Neural cell (in vitro differentiated cells): ENCODE data around the gene GSTA1.
"Not testable (repeated sequence)": the region's sequence is repeated elsewhere in the genome, so short reads cannot be mapped to it uniquely, and the experiment has no call there.

Experiments
- CTCF ChIP-seq: fragments of 450-650 bp; IDR thresholded peaks from 2 replicates; pipeline ENCODE4 v1.5.1; 2014; ENCODE audit warnings: antibody characterized with exemption, mild to moderate bottlenecking, moderate library complexity; ENCODE audit not compliant: poor library complexity, severe bottlenecking
- SMC3 ChIP-seq: fragments of 450-650 bp; conservative IDR thresholded peaks from 2 replicates; pipeline ENCODE4 v1.6.1; 2014; ENCODE audit warnings: antibody characterized with exemption, mild to moderate bottlenecking, moderate library complexity; ENCODE audit not compliant: poor library complexity

- not testable (repeated sequence) for TF ChIP-seq CTCF, SMC3
These were observed 45.8 kb downstream of the GSTA1 start for GRCh38 chr6:52757651-52758338.
